Measurements from ENCODE around the gene MRPL23.
A peak's percentile ranks its signal among the peaks of the same experiment; 100 is the strongest.

The MRPL23 gene

GRCh38 chr11:1946812-1947484 is at the start of gene MRPL23:
TSS of gene MRPL23 (plus strand) at chr11:1947332. CDS start at chr11:1947363, 31 bp downstream.
- no peak for DNase-seq

GRCh38 chr11:1899090-1899489 is 48.0 kb upstream of the MRPL23 start:
- DNase-seq = no peak

GRCh38 chr11:1899686-1900085 is 47.4 kb upstream of the MRPL23 start:
- DNase-seq = no peak

- no peak for DNase-seq
Measured at GRCh38 chr11:1906181-1906580, 41.0 kb upstream of the MRPL23 start.

- no peak for DNase-seq
Measured at GRCh38 chr11:1906611-1907423, 40.3 kb upstream of the MRPL23 start.

GRCh38 chr11:1908618-1909017 is 38.5 kb upstream of the MRPL23 start:
- peak; percentile 85 for DNase-seq

GRCh38 chr11:1909524-1909923 is 37.6 kb upstream of the MRPL23 start:
- DNase-seq = no peak

- DNase-seq = no peak
Measured at GRCh38 chr11:1912289-1912878, 34.7 kb upstream of the MRPL23 start.

- no peak for DNase-seq
Measured at GRCh38 chr11:1913271-1914060, 33.7 kb upstream of the MRPL23 start.

- DNase-seq = no peak
Measured at GRCh38 chr11:1915795-1916131, 31.4 kb upstream of the MRPL23 start.

- DNase-seq = no peak
Measured at GRCh38 chr11:1916132-1916985, 30.8 kb upstream of the MRPL23 start.

- no peak for DNase-seq
Measured at GRCh38 chr11:1916986-1917522, 30.1 kb upstream of the MRPL23 start.

GRCh38 chr11:1917523-1918435 is 29.4 kb upstream of the MRPL23 start:
- DNase-seq = no peak

GRCh38 chr11:1918436-1919315 is 28.5 kb upstream of the MRPL23 start:
- DNase-seq = no peak

GRCh38 chr11:1919391-1920127 is 27.6 kb upstream of the MRPL23 start, which contains the start of gene TNNT3:
TSS of gene TNNT3 (plus strand) at chr11:1919703. CDS start at chr11:1922875, 3,172 bp downstream.
- no peak for DNase-seq

GRCh38 chr11:1920128-1920908 is 26.8 kb upstream of the MRPL23 start:
- no peak for DNase-seq

GRCh38 chr11:1920909-1921573 is 26.1 kb upstream of the MRPL23 start:
- DNase-seq = no peak

Measured in fibroblast of upper back skin (primary cell).